Tibial artery (tissue), 4 donors: ENCODE data around the gene A1CF.

Experiments
- DNase-seq, 2 donors: peaks; one replicate each; pipeline ENCODE4 v3.0.0-alpha.2; 2019
- H3K27ac ChIP-seq, 2 donors: fragments of 200-600 bp; sonication (generic) in 1 of 2; 1 replicate in 1 of 2; 2 replicates in 1 of 2; pipeline ENCODE4 v1.5.1; 2018 to 2019; ENCODE audit warnings: mild to moderate bottlenecking in 1 of 2
- H3K27me3 ChIP-seq, 2 donors: fragments of 200-600 bp; sonication (generic) in 1 of 2; one replicate each; pipeline versions ENCODE4 v1.5.1 to v1.6.0; 2016 to 2019
- H3K36me3 ChIP-seq, 3 donors: fragments of 200-600 bp; sonication (generic) in 2 of 3; one replicate each; pipeline ENCODE4 v1.5.1; 2016 to 2019; ENCODE audit warnings: mild to moderate bottlenecking in 2 of 3
- H3K4me1 ChIP-seq, 4 donors: fragments of 200-600 bp; sonication (generic) in 2 of 4; 1 replicate in 3 of 4; 2 replicates in 1 of 4; pipeline ENCODE4 v1.5.1; 2016 to 2019
- H3K4me3 ChIP-seq, 2 donors: fragments of 200-600 bp; sonication (generic) in 1 of 2; 1 replicate in 1 of 2; 2 replicates in 1 of 2; pipeline ENCODE4 v1.5.1; 2018 to 2019; ENCODE audit warnings: mild to moderate bottlenecking in 2 of 2
- H3K9me3 ChIP-seq, 3 donors: fragments of 200-600 bp; sonication (generic) in 1 of 3; one replicate each; pipeline ENCODE4 v1.5.1; 2016 to 2019
- CTCF ChIP-seq, 2 experiments: fragments of 200-600 bp in 1 of 2; fragments of 450-650 bp in 1 of 2; IDR thresholded peaks; one replicate each; pipeline ENCODE4 v1.5.1; 2017 to 2019; ENCODE audit warnings: antibody characterized with exemption in 2 of 2, mild to moderate bottlenecking in 1 of 2, moderate library complexity in 1 of 2
- intact Hi-C: fragments of 100-400 bp; cut with DNase I; formaldehyde crosslinking; loops from one replicate; pipeline ENCODE4 v1.15.0; 2023; ENCODE audit warnings: low total_unique reads

A1CF gene

DNA sequence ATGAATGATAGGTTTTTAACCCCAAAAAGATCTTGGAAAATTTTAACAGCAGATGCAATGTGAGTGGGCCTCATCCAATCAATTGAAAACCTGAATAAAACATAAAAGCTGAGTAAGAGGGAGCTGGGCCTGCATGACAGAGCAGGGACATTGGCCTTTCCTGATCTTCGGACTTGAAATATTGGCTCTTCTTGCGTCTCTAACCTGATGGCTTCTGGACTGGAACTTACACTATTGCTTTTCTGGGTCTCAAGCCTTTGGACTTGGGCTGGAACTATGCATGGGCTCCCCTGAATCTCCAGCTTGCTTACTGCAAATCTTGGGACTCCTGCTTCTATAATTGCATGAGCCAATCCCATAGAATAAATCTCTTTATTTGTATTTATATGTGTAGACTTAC lies 9.0 kb downstream of the A1CF start:
- Histone ChIP-seq H3K27me3 (no peaks in the 10 kb centered on the region), H3K36me3 (no peaks in the 10 kb centered on the region), H3K9me3 (no peaks in the 10 kb centered on the region), H3K4me1 (no peaks in the 10 kb centered on the region), H3K4me3 (no peak overlapping the region), H3K27ac (no peak overlapping the region)
- no peak for TF ChIP-seq CTCF (IDR thresholded peaks at IDR 0.05)
- intact Hi-C loops, result no loop called here
- DNase-seq, result no peak

GRCh38 chr10:50874723-50875122 lies 10.7 kb downstream of the A1CF start:
- Histone ChIP-seq H3K27ac (no peak overlapping the region), H3K9me3 (no peaks in the 10 kb centered on the region), H3K4me1 (no peaks in the 10 kb centered on the region), H3K4me3 (no peak overlapping the region), H3K36me3 (no peaks in the 10 kb centered on the region), H3K27me3 (no peaks in the 10 kb centered on the region)
- intact Hi-C loops, result no loop called here
- TF ChIP-seq CTCF (IDR thresholded peaks at IDR 0.05), result no peak
- DNase-seq, result no peak

DNA sequence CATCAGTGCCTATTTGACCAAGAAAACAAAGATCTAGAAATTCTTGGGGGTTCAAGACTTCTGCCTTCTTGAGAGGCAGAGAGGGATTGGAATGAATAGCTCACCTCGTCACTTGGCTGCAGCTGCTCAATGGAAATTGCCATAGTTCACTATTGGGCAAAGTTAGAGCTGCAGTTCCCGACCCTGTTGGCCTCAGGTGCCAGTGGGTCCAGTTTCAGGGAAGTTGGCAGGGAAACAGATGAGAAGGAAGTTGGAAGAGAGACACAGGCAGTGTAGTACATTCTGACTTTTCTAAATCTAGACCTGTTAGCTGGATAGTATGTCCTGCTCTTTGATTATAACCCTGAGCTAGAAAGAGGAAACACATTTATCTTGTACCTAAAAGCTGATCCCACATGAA lies 19.1 kb downstream of the A1CF start:
- no peak overlapping the region for H3K27ac ChIP-seq
- no peaks in the 10 kb centered on the region for H3K9me3 ChIP-seq
- H3K36me3 ChIP-seq, result no peaks in the 10 kb centered on the region
- no peaks in the 10 kb centered on the region for H3K4me1 ChIP-seq
- DNase-seq, result no peak
- intact Hi-C loops, result no loop called here
- no peak for TF ChIP-seq CTCF (IDR thresholded peaks at IDR 0.05)
- H3K4me3 ChIP-seq, result no peak overlapping the region
- peaks cover 0 to 5% of the 10 kb centered on the region in 2 donors for H3K27me3 ChIP-seq

- Histone ChIP-seq H3K4me3 (no peak overlapping the region), H3K27me3 (peaks cover 0 to 4% of the 10 kb centered on the region in 2 donors), H3K27ac (no peak overlapping the region), H3K36me3 (no peaks in the 10 kb centered on the region), H3K9me3 (no peaks in the 10 kb centered on the region), H3K4me1 (no peaks in the 10 kb centered on the region)
- intact Hi-C loops, result no loop called here
- DNase-seq, result no peak
- no peak for TF ChIP-seq CTCF (IDR thresholded peaks at IDR 0.05)
These were observed 22.7 kb downstream of the A1CF start for GRCh38 chr10:50862719-50863118.

DNA sequence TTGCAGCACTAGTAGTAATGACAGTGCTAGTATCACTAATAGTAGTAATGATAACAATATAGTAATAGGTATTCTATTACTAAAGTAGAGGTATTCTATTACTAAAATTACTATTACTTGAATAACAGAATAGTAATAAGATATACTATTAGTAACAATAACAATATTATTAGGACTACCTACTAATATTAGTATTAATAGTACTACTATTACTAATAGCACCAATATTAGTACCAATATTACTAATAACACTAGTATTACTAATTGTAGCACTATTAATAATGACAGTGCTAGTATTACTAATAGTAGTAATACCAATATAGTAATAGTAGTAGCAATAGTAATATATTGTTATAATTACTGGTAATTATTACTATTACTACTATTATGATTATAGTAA lies 24.1 kb downstream of the A1CF start:
- Histone ChIP-seq H3K4me3 (no peak overlapping the region), H3K9me3 (no peaks in the 10 kb centered on the region), H3K36me3 (no peaks in the 10 kb centered on the region), H3K27ac (no peak overlapping the region), H3K4me1 (no peaks in the 10 kb centered on the region), H3K27me3 (no peaks in the 10 kb centered on the region)
- TF ChIP-seq CTCF (IDR thresholded peaks at IDR 0.05), result no peak
- DNase-seq, result no peak
- intact Hi-C loops, result no loop called here

DNA sequence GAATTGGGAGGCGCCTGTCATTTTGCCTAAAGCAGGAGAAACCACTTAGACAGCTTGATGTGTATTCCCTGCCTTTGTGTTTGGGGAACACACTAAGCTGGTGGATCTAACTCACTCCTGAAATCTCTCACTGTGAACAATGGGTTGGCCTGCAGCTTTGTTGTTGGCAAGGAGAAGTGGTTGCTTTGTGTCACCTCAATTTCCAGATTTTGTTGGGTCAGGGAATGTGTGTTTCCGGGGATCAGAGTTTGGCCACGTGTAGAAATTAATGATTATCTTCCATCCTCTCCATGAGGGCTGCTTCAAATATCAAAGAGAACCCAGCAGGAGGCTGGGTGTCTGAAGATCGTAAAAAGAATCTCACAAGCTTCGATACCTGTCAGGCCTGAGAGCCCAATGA lies 27.8 kb downstream of the A1CF start:
- Histone ChIP-seq H3K36me3 (no peaks in the 10 kb centered on the region), H3K27me3 (no peaks in the 10 kb centered on the region), H3K27ac (no peak overlapping the region), H3K4me1 (no peaks in the 10 kb centered on the region), H3K9me3 (no peaks in the 10 kb centered on the region), H3K4me3 (no peak overlapping the region)
- no peak for TF ChIP-seq CTCF (IDR thresholded peaks at IDR 0.05)
- intact Hi-C loops, result no loop called here
- DNase-seq, result no peak
